Left lung (tissue), 10 donors: ENCODE data around the gene CPEB4. TPM values are rescaled to one million over a fixed set of nuclear protein-coding genes. Genes with fewer than 3 reads are reported as not detected.

Experiments
- ATAC-seq: fragments of 200-7000 bp; cut with Tn5 transposase; one replicate; pipeline ENCODE4 v1.9.1; 2020; ENCODE audit warnings: moderate library complexity
- DNase-seq, 4 donors: peaks; one replicate each; pipeline ENCODE4 v3.0.0-alpha.2; 2013 to 2020
- H3K27ac ChIP-seq, 2 donors: fragments of 200-600 bp; sonication (generic) in 1 of 2; one replicate each; pipeline versions ENCODE4 v1.5.0 to v1.8.0; 2020 to 2021
- H3K27me3 ChIP-seq, 2 donors: fragments of 200-600 bp; sonication (generic) in 1 of 2; one replicate each; pipeline versions ENCODE4 v1.5.0 to v1.8.0; 2020 to 2021
- H3K36me3 ChIP-seq, 2 donors: fragments of 200-600 bp; sonication (generic) in 1 of 2; one replicate each; pipeline versions ENCODE4 v1.5.0 to v1.8.0; 2020 to 2021
- H3K4me1 ChIP-seq, 2 donors: fragments of 200-600 bp; one replicate each; pipeline ENCODE4 v1.8.0; 2021
- H3K4me3 ChIP-seq, 2 donors: fragments of 200-600 bp; sonication (generic) in 1 of 2; one replicate each; pipeline versions ENCODE4 v1.5.0 to v1.8.0; 2020 to 2021; ENCODE audit warnings: mild to moderate bottlenecking in 1 of 2
- H3K9me3 ChIP-seq, 2 donors: fragments of 200-600 bp; sonication (generic) in 1 of 2; one replicate each; pipeline versions ENCODE4 v1.5.0 to v1.8.0; 2020 to 2021
- CTCF ChIP-seq, 2 donors: fragments of 200-600 bp; sonication (generic) in 1 of 2; IDR thresholded peaks; one replicate each; pipeline versions ENCODE4 v1.5.0 to v1.8.0; 2021; ENCODE audit warnings: antibody characterized with exemption in 2 of 2
- intact Hi-C, 2 donors: fragments of 100-400 bp; cut with DNase I; formaldehyde crosslinking; loops; one replicate each; pipeline versions ENCODE4 v1.11.2 to v1.14.2; 2022
- polyA plus RNA-seq, 6 donors: library from polyadenylated mRNA; unstranded; fragments of 120-200 nt; gene quantifications; one replicate each; pipeline ENCODE4 v1.2.1, GENCODE V29; 2013; ENCODE audit not compliant: insufficient read length in 6 of 6
- total RNA-seq, 2 donors: library from RNA; stranded (reverse); fragmentation: NEBNext Ultra II Directional; extraction: Animal tissue kit (Norgen Biotek cat#: 25700); gene quantifications; one replicate each; pipeline ENCODE4 v1.2.1, GENCODE V29; 2021
- donor health status: DM: no; HTN: yes; CAD: no.
- donor health status: DM: no; HTN: no; CAD: no.

Gene CPEB4
- total and polyA plus RNA-seq, 8 donors, result 16.3 to 59.6 (median 18.0) TPM

GRCh38 chr5:173883347-173883924 is 4.7 kb upstream of the CPEB4 start:
- DNase-seq (no peak), ATAC-seq (no peak)
- intact Hi-C loops, result no loop called here
- Histone ChIP-seq H3K9me3 (peaks cover 0 to 4% of the 10 kb centered on the region in 2 donors), H3K4me1 (peaks cover 8 to 37% of the 10 kb centered on the region in 2 donors), H3K4me3 (no peak overlapping the region), H3K27me3 (no peaks in the 10 kb centered on the region), H3K27ac (no peak overlapping the region), H3K36me3 (no peaks in the 10 kb centered on the region)
- TF ChIP-seq CTCF (IDR thresholded peaks at IDR 0.05), result no peak

GRCh38 chr5:173884402-173885053 is 3.6 kb upstream of the CPEB4 start:
- intact Hi-C loops, result no loop called here
- H3K36me3 ChIP-seq, result no peaks in the 10 kb centered on the region
- peak overlapping the region in 1 of 2 donors; percentile 84 for H3K27ac ChIP-seq
- peaks cover 0 to 4% of the 10 kb centered on the region in 2 donors for H3K9me3 ChIP-seq
- TF ChIP-seq CTCF (IDR thresholded peaks at IDR 0.05), result no peak
- no peak overlapping the region for H3K4me3 ChIP-seq
- peaks cover 6 to 42% of the 10 kb centered on the region in 2 donors for H3K4me1 ChIP-seq
- DNase-seq, result no peak
- no peaks in the 10 kb centered on the region for H3K27me3 ChIP-seq
- ATAC-seq, result no peak

DNA sequence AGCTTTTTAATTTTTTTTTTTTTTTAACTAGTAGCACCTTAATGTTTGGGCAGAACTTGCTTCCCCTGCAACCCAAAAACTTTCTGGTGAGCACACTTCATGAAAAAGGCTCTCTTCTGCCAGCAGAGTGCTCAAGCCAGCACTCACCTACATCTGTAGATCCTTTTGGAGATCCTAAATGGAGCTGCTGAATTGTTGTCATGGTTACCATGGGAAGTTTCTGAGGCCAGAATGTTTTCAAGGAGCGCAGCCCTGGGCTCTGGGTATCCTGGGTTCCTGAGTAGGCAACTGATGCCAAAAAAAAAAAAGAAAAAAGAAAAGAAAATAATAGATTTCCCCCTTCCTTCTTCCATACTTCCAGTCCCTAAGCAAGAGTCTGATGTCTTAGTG is 3.1 kb upstream of the CPEB4 start:
- H3K4me1 ChIP-seq, result peaks cover 6 to 47% of the 10 kb centered on the region in 2 donors
- H3K9me3 ChIP-seq, result peaks cover 0 to 4% of the 10 kb centered on the region in 2 donors
- no peaks in the 10 kb centered on the region for H3K36me3 ChIP-seq
- peak overlapping the region in 1 of 2 donors; percentile 84 for H3K27ac ChIP-seq
- intact Hi-C loops, result no loop called here
- no peaks in the 10 kb centered on the region for H3K27me3 ChIP-seq
- H3K4me3 ChIP-seq, result no peak overlapping the region
- ATAC-seq, result no peak
- DNase-seq, result no peak
- TF ChIP-seq CTCF (IDR thresholded peaks at IDR 0.05), result no peak

DNA sequence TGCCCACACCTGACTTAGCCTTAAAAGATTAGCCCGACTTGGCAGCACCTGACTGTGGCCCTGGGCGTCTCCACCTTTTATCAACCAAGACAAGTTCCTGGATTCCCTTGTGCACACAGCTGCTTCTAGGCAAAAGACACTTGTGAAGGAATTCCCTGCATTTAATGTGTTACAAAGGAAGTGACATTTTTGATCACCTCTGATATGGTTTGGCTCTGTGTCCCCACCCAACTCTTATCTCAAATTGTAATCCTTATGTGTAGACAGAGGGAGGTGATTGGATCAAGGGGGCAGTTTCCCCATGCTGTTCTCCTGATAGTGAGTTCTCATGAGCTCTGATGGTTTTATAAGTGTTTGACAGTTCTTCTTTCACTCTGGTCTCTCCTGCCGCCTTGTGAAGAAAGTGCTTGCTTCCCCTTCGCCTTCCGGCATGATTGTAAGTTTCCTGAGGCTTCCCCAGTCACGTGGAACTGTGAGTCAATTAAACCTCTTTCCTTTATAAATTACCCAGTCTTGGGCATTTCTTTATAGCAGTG is 2.6 kb upstream of the CPEB4 start:
- ATAC-seq, result no peak
- DNase-seq, result peak in 1 of 4 donors; percentile 59

More for the DNA sequence above, 2.6 kb upstream of the CPEB4 start:
- H3K4me3 ChIP-seq, result no peak overlapping the region
- peak overlapping the region; percentile 84 to 92 for H3K27ac ChIP-seq
- intact Hi-C loops, result no loop called here
- peaks cover 6 to 51% of the 10 kb centered on the region in 2 donors for H3K4me1 ChIP-seq
- TF ChIP-seq CTCF (IDR thresholded peaks at IDR 0.05), result no peak
- H3K27me3 ChIP-seq, result no peaks in the 10 kb centered on the region
- H3K36me3 ChIP-seq, result no peaks in the 10 kb centered on the region
- H3K9me3 ChIP-seq, result peaks cover 0 to 4% of the 10 kb centered on the region in 2 donors
